ENCODE data around the gene TRMT61B.

The TRMT61B gene

DNA sequence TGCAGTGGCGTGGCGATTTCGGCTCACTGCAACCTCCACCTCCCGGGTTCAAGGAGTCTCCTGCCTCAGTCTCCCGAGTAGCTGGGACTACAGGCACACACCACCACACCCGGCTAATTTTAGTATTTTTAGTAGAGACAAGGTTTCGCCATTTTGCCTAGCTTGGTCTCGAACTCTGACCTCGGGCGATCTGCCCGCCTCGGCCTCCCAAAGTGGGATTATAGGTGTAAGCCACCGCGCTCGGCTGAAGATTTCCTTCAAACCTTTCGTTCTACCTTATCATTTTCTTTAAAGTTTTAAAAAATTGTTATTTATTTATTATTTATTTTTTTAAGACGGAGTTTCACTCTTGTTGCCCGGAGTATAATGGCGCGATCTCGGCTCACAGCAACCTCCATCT is 23.4 kb upstream of the TRMT61B start:
- no peak overlapping the region for H3K4me2 ChIP-seq (ENCODE audit: low read length)
- TF ChIP-seq EZH2phosphoT487 (IDR thresholded peaks at IDR 0.05; ENCODE audit: low read depth): no peak
- TF ChIP-seq, protein P1, sequence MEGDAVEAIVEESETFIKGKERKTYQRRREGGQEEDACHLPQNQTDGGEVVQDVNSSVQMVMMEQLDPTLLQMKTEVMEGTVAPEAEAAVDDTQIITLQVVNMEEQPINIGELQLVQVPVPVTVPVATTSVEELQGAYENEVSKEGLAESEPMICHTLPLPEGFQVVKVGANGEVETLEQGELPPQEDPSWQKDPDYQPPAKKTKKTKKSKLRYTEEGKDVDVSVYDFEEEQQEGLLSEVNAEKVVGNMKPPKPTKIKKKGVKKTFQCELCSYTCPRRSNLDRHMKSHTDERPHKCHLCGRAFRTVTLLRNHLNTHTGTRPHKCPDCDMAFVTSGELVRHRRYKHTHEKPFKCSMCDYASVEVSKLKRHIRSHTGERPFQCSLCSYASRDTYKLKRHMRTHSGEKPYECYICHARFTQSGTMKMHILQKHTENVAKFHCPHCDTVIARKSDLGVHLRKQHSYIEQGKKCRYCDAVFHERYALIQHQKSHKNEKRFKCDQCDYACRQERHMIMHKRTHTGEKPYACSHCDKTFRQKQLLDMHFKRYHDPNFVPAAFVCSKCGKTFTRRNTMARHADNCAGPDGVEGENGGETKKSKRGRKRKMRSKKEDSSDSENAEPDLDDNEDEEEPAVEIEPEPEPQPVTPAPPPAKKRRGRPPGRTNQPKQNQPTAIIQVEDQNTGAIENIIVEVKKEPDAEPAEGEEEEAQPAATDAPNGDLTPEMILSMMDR (IDR thresholded peaks at IDR 0.05; ENCODE audit: low read depth, low read length): no peak

DNA sequence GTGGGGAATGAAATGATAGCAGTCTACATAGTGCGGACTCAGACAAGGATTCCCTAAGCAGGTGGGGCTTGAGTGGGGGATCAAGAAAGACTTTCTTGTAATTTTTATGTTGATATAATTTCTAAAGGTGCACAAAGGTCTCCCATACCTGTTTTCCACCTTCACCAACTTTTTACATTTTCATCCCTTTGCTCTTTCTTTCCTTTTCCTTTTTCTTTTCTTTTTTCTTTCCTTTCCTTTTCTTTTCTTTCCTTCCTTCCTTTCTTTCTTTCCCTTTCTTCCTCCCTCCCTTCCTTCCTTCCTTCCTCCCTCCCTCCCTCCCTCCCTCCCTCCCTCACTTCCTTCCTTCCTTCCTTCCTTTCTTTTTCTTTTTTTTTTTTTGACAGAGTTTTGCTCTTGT is 10.1 kb upstream of the TRMT61B start:
- Histone ChIP-seq H3K4me2 (ENCODE audit: low read length) (no peak overlapping the region), H3K4me3 (ENCODE audit: low read length) (no peak overlapping the region), H3K79me2 (ENCODE audit: low read length) (no peaks in the 10 kb centered on the region), H3K36me3 (replicated peaks; ENCODE audit: low read depth, low read length) (no peaks in the 10 kb centered on the region), H3K9ac (ENCODE audit: low read length) (no peak overlapping the region), H2AFZ (ENCODE audit: low read depth, low read length) (no peak overlapping the region), H3K4me1 (ENCODE audit: low read length) (no peaks in the 10 kb centered on the region), H4K20me1 (ENCODE audit: insufficient read depth, low read length) (no peaks in the 10 kb centered on the region), H3K27me3 (ENCODE audit: low read depth, low read length) (peaks cover 20% of the 10 kb centered on the region), H3K27ac (ENCODE audit: low read length) (no peak overlapping the region), H3K9me3 (ENCODE audit: insufficient read depth, low read length) (no peaks in the 10 kb centered on the region)
- TF ChIP-seq, protein P1 (IDR thresholded peaks at IDR 0.05; ENCODE audit: low read depth, low read length): no peak
- no peak for TF ChIP-seq EZH2phosphoT487 (IDR thresholded peaks at IDR 0.05; ENCODE audit: low read depth)

More for the DNA sequence above, 23.4 kb upstream of the TRMT61B start:
- peaks cover 33% of the 10 kb centered on the region for H4K20me1 ChIP-seq (ENCODE audit: insufficient read depth, low read length)
- H3K36me3 ChIP-seq (replicated peaks; ENCODE audit: low read depth, low read length): peaks cover 13% of the 10 kb centered on the region
- no peak overlapping the region for H2AFZ ChIP-seq (ENCODE audit: low read depth, low read length)
- H3K9ac ChIP-seq (ENCODE audit: low read length): no peak overlapping the region
- H3K27ac ChIP-seq (ENCODE audit: low read length): no peak overlapping the region
- peaks cover 41% of the 10 kb centered on the region for H3K79me2 ChIP-seq (ENCODE audit: low read length)
- H3K4me3 ChIP-seq (ENCODE audit: low read length): no peak overlapping the region
- H3K4me1 ChIP-seq (ENCODE audit: low read length): peaks cover 24% of the 10 kb centered on the region
- no peaks in the 10 kb centered on the region for H3K27me3 ChIP-seq (ENCODE audit: low read depth, low read length)
- H3K9me3 ChIP-seq (ENCODE audit: insufficient read depth, low read length): no peaks in the 10 kb centered on the region

DNA sequence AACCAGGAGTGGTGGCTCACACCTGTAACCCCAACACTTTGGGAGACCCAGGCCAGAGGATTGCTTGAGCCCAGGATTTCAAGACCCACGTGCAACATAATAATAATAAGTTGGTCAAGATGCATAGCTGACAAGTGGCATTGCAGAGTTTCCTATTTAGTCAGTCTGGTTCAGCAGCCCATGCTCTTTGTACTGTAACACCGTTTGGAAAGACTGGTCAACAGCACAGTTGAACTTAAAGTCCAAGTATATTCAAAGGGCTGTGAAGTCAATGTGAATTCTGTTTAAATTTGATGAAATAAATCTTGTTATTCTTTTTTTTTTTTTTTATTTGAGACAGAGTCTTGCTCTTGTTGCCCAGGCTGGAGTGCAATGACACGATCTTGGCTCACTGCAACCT is 1.5 kb upstream of the TRMT61B start:
- H3K9ac ChIP-seq (ENCODE audit: low read length): no peak overlapping the region
- H3K9me3 ChIP-seq (ENCODE audit: insufficient read depth, low read length): no peaks in the 10 kb centered on the region
- H3K4me2 ChIP-seq (ENCODE audit: low read length): no peak overlapping the region
- H3K36me3 ChIP-seq (replicated peaks; ENCODE audit: low read depth, low read length): peaks cover 2% of the 10 kb centered on the region
- TF ChIP-seq EZH2phosphoT487 (IDR thresholded peaks at IDR 0.05; ENCODE audit: low read depth): no peak
- TF ChIP-seq, protein P1 (IDR thresholded peaks at IDR 0.05; ENCODE audit: low read depth, low read length): no peak
- no peak overlapping the region for H3K4me3 ChIP-seq (ENCODE audit: low read length)
- H3K4me1 ChIP-seq (ENCODE audit: low read length): peaks cover 11% of the 10 kb centered on the region
- H4K20me1 ChIP-seq (ENCODE audit: insufficient read depth, low read length): no peaks in the 10 kb centered on the region
- H3K27ac ChIP-seq (ENCODE audit: low read length): no peak overlapping the region
- H3K27me3 ChIP-seq (ENCODE audit: low read depth, low read length): peaks cover 8% of the 10 kb centered on the region
- H2AFZ ChIP-seq (ENCODE audit: low read depth, low read length): no peak overlapping the region
- H3K79me2 ChIP-seq (ENCODE audit: low read length): peaks cover 35% of the 10 kb centered on the region

DNA sequence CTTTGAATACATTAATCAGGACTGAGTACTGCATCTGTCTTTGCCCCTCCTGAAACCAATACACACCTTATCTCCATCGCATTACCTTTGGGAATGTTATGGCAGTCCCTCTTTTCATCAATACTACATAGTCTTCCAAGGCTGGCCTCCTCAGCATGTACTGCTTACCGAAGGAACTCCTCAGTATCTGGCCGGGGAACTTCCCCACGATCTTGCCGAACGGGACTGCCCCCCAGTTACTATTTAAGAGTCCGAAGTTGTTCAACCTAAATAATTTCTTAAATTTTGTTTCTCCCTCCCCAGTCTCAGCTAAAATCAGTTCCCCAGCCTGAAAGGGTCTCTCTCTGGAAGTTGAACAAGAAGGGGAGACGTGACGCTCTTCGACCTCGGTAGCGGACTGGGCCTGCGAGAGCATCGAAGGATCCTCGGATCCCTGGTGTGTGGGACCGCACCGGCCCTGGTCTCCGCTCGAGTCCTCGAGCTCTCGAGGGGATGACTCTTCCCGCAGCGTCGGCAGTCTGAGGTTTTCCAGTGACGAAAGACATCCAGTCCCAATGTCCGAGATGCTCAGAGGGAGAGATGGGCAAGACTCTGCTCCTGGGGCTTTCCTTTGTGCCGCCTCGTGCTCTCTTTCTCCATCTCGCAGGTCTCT is 489 bp downstream of the TRMT61B start:
- peak overlapping the region; percentile 86; the same call in 1 of the 2 replicates for H2AFZ ChIP-seq (ENCODE audit: low read depth, low read length)
- H3K4me1 ChIP-seq (ENCODE audit: low read length): peaks cover 11% of the 10 kb centered on the region
- no peak for TF ChIP-seq EZH2phosphoT487 (IDR thresholded peaks at IDR 0.05; ENCODE audit: low read depth)
- TF ChIP-seq, protein P1 (IDR thresholded peaks at IDR 0.05; ENCODE audit: low read depth, low read length): no peak
- H3K79me2 ChIP-seq (ENCODE audit: low read length): peaks cover 49% of the 10 kb centered on the region
- no peaks in the 10 kb centered on the region for H3K9me3 ChIP-seq (ENCODE audit: insufficient read depth, low read length)
- no peaks in the 10 kb centered on the region for H4K20me1 ChIP-seq (ENCODE audit: insufficient read depth, low read length)
- H3K4me2 ChIP-seq (ENCODE audit: low read length): peak overlapping the region; percentile 79
- H3K27me3 ChIP-seq (ENCODE audit: low read depth, low read length): no peaks in the 10 kb centered on the region
- H3K9ac ChIP-seq (ENCODE audit: low read length): peak overlapping the region; percentile 74
- H3K27ac ChIP-seq (ENCODE audit: low read length): peak overlapping the region; percentile 47
- H3K4me3 ChIP-seq (ENCODE audit: low read length): peak overlapping the region; percentile 90
- H3K36me3 ChIP-seq (replicated peaks; ENCODE audit: low read depth, low read length): peaks cover 6% of the 10 kb centered on the region

Measured in OCI-LY3 (cell line).